GM23248 (cell line): ENCODE results near the gene RASD2. TPM values are rescaled to one million over a fixed set of nuclear protein-coding genes. Genes with fewer than 3 reads are reported as not detected.

Source experiments
- DNase-seq: peaks from one replicate; pipeline ENCODE4 v3.0.0-alpha.2; 2015
- H2AFZ ChIP-seq: fragments of 200-600 bp; sonication (generic); 2 replicates; pipeline ENCODE4 v1.6.1; 2016; ENCODE audit warnings: antibody characterized with exemption
- H3F3A ChIP-seq: fragments of 200-600 bp; sonication (generic); 2 replicates; pipeline ENCODE4 v1.6.1; 2016; ENCODE audit warnings: mild to moderate bottlenecking, antibody characterized with exemption, mixed run types; ENCODE audit not compliant: insufficient read depth
- H3K27ac ChIP-seq: fragments of 200-600 bp; sonication (generic); 2 replicates; pipeline ENCODE4 v1.5.1; 2016; ENCODE audit warnings: mild to moderate bottlenecking
- H3K27me3 ChIP-seq: fragments of 200-600 bp; sonication (generic); replicated peaks from 2 replicates; pipeline ENCODE4 v1.6.1; 2016; ENCODE audit warnings: mild to moderate bottlenecking; ENCODE audit not compliant: insufficient read depth
- H3K36me3 ChIP-seq: fragments of 200-600 bp; sonication (generic); 2 replicates; pipeline ENCODE4 v1.6.1; 2016; ENCODE audit warnings: low read depth, mild to moderate bottlenecking
- H3K4me1 ChIP-seq: fragments of 200-600 bp; sonication (generic); 2 replicates; pipeline ENCODE4 v1.6.1; 2016; ENCODE audit warnings: mild to moderate bottlenecking; ENCODE audit not compliant: insufficient read depth
- H3K4me2 ChIP-seq: fragments of 200-600 bp; sonication (generic); one replicate; pipeline ENCODE4 v1.6.1; 2016; ENCODE audit warnings: mild to moderate bottlenecking; ENCODE audit not compliant: unreplicated experiment
- H3K4me3 ChIP-seq: fragments of 200-600 bp; sonication (generic); 2 replicates; pipeline ENCODE4 v1.5.1; 2016; ENCODE audit warnings: mild to moderate bottlenecking
- H3K79me2 ChIP-seq: fragments of 200-600 bp; sonication (generic); 2 replicates; pipeline ENCODE4 v1.6.1; 2016; ENCODE audit warnings: mild to moderate bottlenecking; ENCODE audit not compliant: insufficient read depth
- H3K9ac ChIP-seq: fragments of 200-600 bp; sonication (generic); 2 replicates; pipeline ENCODE4 v1.6.1; 2016; ENCODE audit warnings: mild to moderate bottlenecking
- H3K9me2 ChIP-seq: fragments of 200-600 bp; sonication (generic); 2 replicates; pipeline ENCODE4 v1.6.1; 2016; ENCODE audit warnings: mixed run types, mild to moderate bottlenecking, moderate library complexity; ENCODE audit not compliant: insufficient read depth
- H3K9me3 ChIP-seq: fragments of 200-600 bp; sonication (generic); one replicate; pipeline ENCODE4 v1.6.1; 2017; ENCODE audit warnings: low read depth
- H4K20me1 ChIP-seq: fragments of 200-600 bp; sonication (generic); 2 replicates; pipeline ENCODE4 v1.6.0; 2016; ENCODE audit not compliant: insufficient read depth
- EZH2 ChIP-seq: fragments of 200-600 bp; sonication (generic); IDR thresholded peaks from 2 replicates; pipeline ENCODE4 v1.6.1; 2018; ENCODE audit warnings: antibody characterized with exemption, mild to moderate bottlenecking; ENCODE audit not compliant: insufficient read depth, poor library complexity, severe bottlenecking
- EZH2phosphoT487 ChIP-seq: fragments of 200-600 bp; sonication (generic); IDR thresholded peaks from 2 replicates; pipeline ENCODE4 v1.6.1; 2018; ENCODE audit warnings: antibody characterized with exemption, moderate library complexity, mild to moderate bottlenecking, low read depth; ENCODE audit not compliant: insufficient read depth
- WGBS, 2 experiments: methylation state at CpG; one replicate each; pipeline ENCODE4 v1.1.6; 2015 to 2017; ENCODE audit warnings: low lambda C conversion rate in 2 of 2, low coverage in 1 of 2; ENCODE audit errors: missing lambda C conversion rate in 2 of 2; 5-methylcytosine and 5-hydroxymethylcytosine counted together
- in situ Hi-C: fragments of 300-500 bp; cut with MboI; formaldehyde crosslinking; loops from 2 replicates; pipeline ENCODE4 v1.15.0; 2020
- polyA plus RNA-seq: library from polyadenylated mRNA; unstranded; fragments of >200 nt; fragmentation: Nextera tagmentation; extraction: Ambion mirVana; gene quantifications from 2 replicates; pipeline ENCODE4 v1.2.1, GENCODE V29; 2016
- total RNA-seq: library from RNA; depleted of rRNA; stranded (reverse); fragments of >200 nt; shearing (Covaris generic); gene quantifications from 2 replicates; pipeline ENCODE4 v1.2.3, GENCODE V29; 2014

RASD2 gene
- total and polyA plus RNA-seq, 2 experiments from 2014 or later: 0.76 to 1.5 TPM

- in situ Hi-C loops: no loop called here
Observed at GRCh38 chr22:35544827-35545226, 4.2 kb downstream of the RASD2 start.

GRCh38 chr22:35546886-35547285 is 6.3 kb downstream of the RASD2 start:
- H4K20me1 ChIP-seq: no peaks in the 10 kb centered on the region
- in situ Hi-C loops: no loop called here
- H3K9me3 ChIP-seq: no peaks in the 10 kb centered on the region
- H3K9ac ChIP-seq: no peak overlapping the region
- 91 to 92% methylated on average over 17 to 18 of the region's 18 CpGs for WGBS, 2 experiments
- no peaks in the 10 kb centered on the region for H3K4me1 ChIP-seq
- H3F3A ChIP-seq: no peaks in the 10 kb centered on the region
- no peak for TF ChIP-seq EZH2phosphoT487
- TF ChIP-seq EZH2: no peak
- H3K27ac ChIP-seq: no peak overlapping the region
- H3K36me3 ChIP-seq: no peaks in the 10 kb centered on the region
- peak; percentile 13 for DNase-seq
- H3K27me3 ChIP-seq: no peaks in the 10 kb centered on the region
- H3K9me2 ChIP-seq: no peaks in the 10 kb centered on the region
- no peak overlapping the region for H2AFZ ChIP-seq
- H3K4me3 ChIP-seq: no peak overlapping the region
- peaks cover 12% of the 10 kb centered on the region for H3K79me2 ChIP-seq
- H3K4me2 ChIP-seq: no peak overlapping the region

More at GRCh38 chr22:35544827-35545226, 4.2 kb downstream of the RASD2 start:
- H3K9me2 ChIP-seq: no peaks in the 10 kb centered on the region
- H4K20me1 ChIP-seq: no peaks in the 10 kb centered on the region
- H3F3A ChIP-seq: no peaks in the 10 kb centered on the region
- H3K4me1 ChIP-seq: no peaks in the 10 kb centered on the region
- no peak overlapping the region for H2AFZ ChIP-seq
- no peak overlapping the region for H3K4me2 ChIP-seq
- DNase-seq: no peak
- no peaks in the 10 kb centered on the region for H3K36me3 ChIP-seq
- no peaks in the 10 kb centered on the region for H3K27me3 ChIP-seq
- no peak overlapping the region for H3K27ac ChIP-seq
- H3K4me3 ChIP-seq: no peak overlapping the region
- no peaks in the 10 kb centered on the region for H3K9me3 ChIP-seq
- peaks cover 23% of the 10 kb centered on the region for H3K79me2 ChIP-seq
- WGBS, 2 experiments: 72 to 75% methylated on average over 9 of the region's 9 CpGs
- TF ChIP-seq EZH2: no peak
- no peak for TF ChIP-seq EZH2phosphoT487
- H3K9ac ChIP-seq: no peak overlapping the region

GRCh38 chr22:35547987-35548721 is 7.5 kb downstream of the RASD2 start:
- WGBS, 2 experiments: 88 to 90% methylated on average over 13 of the region's 13 CpGs
- Histone ChIP-seq H4K20me1 (no peaks in the 10 kb centered on the region), H3K27me3 (no peaks in the 10 kb centered on the region), H3K36me3 (no peaks in the 10 kb centered on the region), H3K4me3 (no peak overlapping the region), H3K27ac (no peak overlapping the region), H3F3A (no peaks in the 10 kb centered on the region), H3K4me2 (no peak overlapping the region), H3K79me2 (no peaks in the 10 kb centered on the region), H2AFZ (no peak overlapping the region), H3K9me3 (no peaks in the 10 kb centered on the region), H3K9ac (no peak overlapping the region), H3K4me1 (no peaks in the 10 kb centered on the region), H3K9me2 (no peaks in the 10 kb centered on the region)
- in situ Hi-C loops: no loop called here
- DNase-seq: no peak
- TF ChIP-seq EZH2 (no peak), EZH2phosphoT487 (no peak)

- Histone ChIP-seq H4K20me1 (no peaks in the 10 kb centered on the region), H3K27ac (no peak overlapping the region), H3K9me3 (no peaks in the 10 kb centered on the region), H3K36me3 (no peaks in the 10 kb centered on the region), H3K27me3 (no peaks in the 10 kb centered on the region), H3K4me2 (no peak overlapping the region), H3K9ac (no peak overlapping the region), H3K4me1 (no peaks in the 10 kb centered on the region), H3K4me3 (no peak overlapping the region), H3F3A (no peaks in the 10 kb centered on the region), H2AFZ (no peak overlapping the region), H3K79me2 (no peaks in the 10 kb centered on the region), H3K9me2 (no peaks in the 10 kb centered on the region)
- WGBS, 2 experiments: 74 to 78% methylated on average over 8 of the region's 8 CpGs
- in situ Hi-C loops: no loop called here
- DNase-seq: no peak
- TF ChIP-seq EZH2: no peak
- no peak for TF ChIP-seq EZH2phosphoT487
Observed at GRCh38 chr22:35548722-35549112, 8.1 kb downstream of the RASD2 start.

- Histone ChIP-seq H3K9ac (no peak overlapping the region), H3K79me2 (no peaks in the 10 kb centered on the region), H3K9me2 (no peaks in the 10 kb centered on the region), H3K27me3 (no peaks in the 10 kb centered on the region), H3F3A (no peaks in the 10 kb centered on the region), H3K27ac (no peak overlapping the region), H3K4me3 (no peak overlapping the region), H2AFZ (no peak overlapping the region), H3K9me3 (no peaks in the 10 kb centered on the region), H3K4me1 (no peaks in the 10 kb centered on the region), H3K36me3 (no peaks in the 10 kb centered on the region), H3K4me2 (no peak overlapping the region), H4K20me1 (no peaks in the 10 kb centered on the region)
- DNase-seq: no peak
- 68 to 69% methylated on average over 11 of the region's 11 CpGs for WGBS, 2 experiments
- in situ Hi-C loops: no loop called here
- no peak for TF ChIP-seq EZH2phosphoT487
- no peak for TF ChIP-seq EZH2
Observed at GRCh38 chr22:35549328-35549727, 8.7 kb downstream of the RASD2 start.
